Small intestine (tissue), 7 donors: ENCODE measurements around the gene GANC. TPM values are rescaled to one million over a fixed set of nuclear protein-coding genes. Genes with fewer than 3 reads are reported as not detected.
"Not testable (repeated sequence)": the region's sequence is repeated elsewhere in the genome, so short reads cannot be mapped to it uniquely, and the experiment has no call there.

Source experiments
- DNase-seq, 2 donors: peaks; one replicate each; pipeline versions ENCODE4 v3.0.0 to v3.0.0-alpha.2; 2013
- FAIRE-seq: peaks from 2 replicates; lab custom pipeline; 2012; peaks lifted over from hg19 to GRCh38; lab: Jason Lieb, UNC
- H3K27ac ChIP-seq, 3 donors: one replicate each; pipeline ENCODE4 v1.5.1; 2013; ENCODE audit warnings: low read length in 2 of 3, mild to moderate bottlenecking in 2 of 3, control low read depth in 1 of 3, inconsistent platforms in 1 of 3, low read depth in 1 of 3, moderate library complexity in 1 of 3
- H3K27me3 ChIP-seq, 3 donors: one replicate each; pipeline ENCODE4 v1.6.1; 2013; ENCODE audit warnings: low read length in 3 of 3, inconsistent platforms in 1 of 3; ENCODE audit not compliant: control insufficient read depth in 3 of 3, insufficient read depth in 3 of 3
- H3K36me3 ChIP-seq, 3 donors: one replicate each; pipeline ENCODE4 v1.6.1; 2013; ENCODE audit warnings: low read length in 3 of 3, inconsistent platforms in 1 of 3, low read depth in 1 of 3, mild to moderate bottlenecking in 1 of 3, moderate library complexity in 1 of 3; ENCODE audit not compliant: control insufficient read depth in 3 of 3, insufficient read depth in 2 of 3
- H3K4me1 ChIP-seq, 3 donors: one replicate each; pipeline ENCODE4 v1.6.1; 2013; ENCODE audit warnings: low read length in 2 of 3, inconsistent platforms in 1 of 3, low read depth in 1 of 3, mild to moderate bottlenecking in 1 of 3, moderate library complexity in 1 of 3; ENCODE audit not compliant: control insufficient read depth in 3 of 3, insufficient read depth in 2 of 3
- H3K4me3 ChIP-seq, 3 donors: one replicate each; pipeline ENCODE4 v1.5.1; 2013; ENCODE audit warnings: low read length in 3 of 3, control low read depth in 1 of 3, inconsistent platforms in 1 of 3, low read depth in 1 of 3, mild to moderate bottlenecking in 1 of 3, moderate library complexity in 1 of 3
- H3K9me3 ChIP-seq, 2 donors: one replicate each; pipeline ENCODE4 v1.6.1; 2013; ENCODE audit warnings: low read depth in 1 of 2, low read length in 1 of 2; ENCODE audit not compliant: control insufficient read depth in 2 of 2, insufficient read depth in 1 of 2
- WGBS, 3 donors: extraction: QIAGEN DNeasy Blood & Tissue Kit; methylation state at CpG; one replicate each; pipeline ENCODE4 v1.1.7; 2013; 5-methylcytosine and 5-hydroxymethylcytosine counted together
- polyA plus RNA-seq, 4 donors: library from polyadenylated mRNA; stranded (reverse) in 3 of 4; unstranded in 1 of 4; fragments of 200-250 nt in 3 of 4; fragments of 120-200 nt in 1 of 4; gene quantifications; one replicate each; pipeline versions ENCODE4 v1.2.1 to v1.2.3, GENCODE V29; 2013
- donor health status: healthy with polysubstance abuse.
- donor health status: control.
- donor health status: control.
- donor health status: Bipolar disorder and iron deficiency.
- donor health status: healthy.

Gene GANC
- polyA plus RNA-seq, 4 donors = 5.1 to 25.8 (median 11.1) TPM

DNA sequence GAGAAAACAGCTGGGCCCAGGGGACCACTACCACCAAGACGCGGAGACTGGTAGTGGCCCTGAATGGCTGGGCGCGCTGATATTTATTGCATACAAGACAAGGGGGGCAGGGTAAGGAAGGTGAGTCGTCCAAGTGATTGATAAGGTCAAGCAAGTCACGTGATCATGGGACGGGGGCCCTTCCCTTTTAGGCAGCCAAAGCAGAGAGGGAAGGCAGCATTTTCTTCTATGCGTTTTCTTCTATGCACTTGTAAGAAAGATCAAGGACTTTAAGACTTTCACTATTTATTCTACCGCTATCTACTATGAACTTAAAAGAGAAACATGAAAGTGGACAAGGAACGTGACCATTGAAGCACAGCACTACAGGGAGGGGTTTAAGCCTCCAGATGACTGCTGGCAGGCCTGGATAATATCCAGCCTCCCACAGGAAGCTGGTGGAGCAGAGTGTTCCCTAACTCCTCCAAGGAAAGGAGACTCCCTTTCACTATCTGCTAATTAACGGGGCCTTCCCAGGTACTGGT lies 43.3 kb downstream of the GANC start:
- H3K9me3 ChIP-seq, FAIRE-seq, DNase-seq, H3K4me1 ChIP-seq, H3K27me3 ChIP-seq, H3K4me3 ChIP-seq, H3K27ac ChIP-seq, H3K36me3 ChIP-seq: not testable (repeated sequence)
- WGBS, 3 donors = 69 to 74% (median 74%) methylated on average over 11 of the region's 11 CpGs

DNA sequence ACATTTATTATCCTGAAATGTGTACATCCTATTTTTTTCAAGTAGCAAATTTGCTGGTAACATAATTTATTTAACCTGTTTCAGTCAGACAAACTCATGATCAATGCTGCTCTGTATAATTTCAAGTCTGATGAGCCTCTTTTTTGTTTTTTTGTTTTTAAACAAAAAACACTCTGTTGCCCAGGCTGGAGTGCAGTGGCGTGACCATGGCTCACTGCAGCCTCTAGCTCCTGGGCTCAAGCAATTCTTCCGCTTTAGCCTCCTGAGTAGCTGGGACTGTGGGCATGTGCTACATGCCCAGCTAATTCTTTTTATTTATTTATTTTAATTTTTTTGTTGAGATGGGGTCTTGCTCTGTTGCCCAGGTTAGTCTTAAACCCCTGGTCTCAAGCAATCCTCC lies 46.2 kb downstream of the GANC start:
- Histone ChIP-seq H3K4me1 (no peaks in the 10 kb centered on the region), H3K9me3 (no peaks in the 10 kb centered on the region), H3K36me3 (peaks cover 3 to 9% (median 5%) of the 10 kb centered on the region in 3 donors), H3K27ac (no peak overlapping the region), H3K27me3 (no peaks in the 10 kb centered on the region), H3K4me3 (no peak overlapping the region)
- WGBS, 3 donors = 97 to 100% (median 98%) methylated on average over 2 of the region's 2 CpGs
- DNase-seq (no peak), FAIRE-seq (no peak)

DNA sequence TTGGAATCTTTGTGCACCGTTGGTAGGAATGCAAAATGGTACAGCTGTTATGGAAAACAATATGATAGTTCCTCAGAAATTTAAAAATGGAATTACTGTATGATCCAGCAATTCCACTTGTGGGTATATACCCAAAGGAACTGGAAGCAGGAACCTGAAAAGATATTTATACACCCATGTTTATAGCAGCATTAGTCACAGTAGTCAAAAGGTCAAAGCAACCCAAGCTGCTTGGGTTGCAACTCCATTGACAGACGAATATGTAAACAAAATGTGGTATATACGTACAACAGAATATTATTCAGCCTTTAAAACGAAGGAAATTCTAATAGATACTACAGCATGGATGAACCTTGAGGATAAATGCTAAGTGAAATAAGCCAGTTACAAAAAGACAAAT lies 51.3 kb downstream of the GANC start:
- WGBS, 3 donors = 60 to 78% (median 72%) methylated on average over 4 of the region's 4 CpGs
- H3K36me3 ChIP-seq = peaks cover 5 to 10% (median 9%) of the 10 kb centered on the region in 3 donors
- H3K4me1 ChIP-seq = no peaks in the 10 kb centered on the region
- H3K9me3 ChIP-seq = no peaks in the 10 kb centered on the region
- peak in 1 of 2 donors; percentile 51 for DNase-seq
- no peaks in the 10 kb centered on the region for H3K27me3 ChIP-seq
- no peak overlapping the region for H3K27ac ChIP-seq
- no peak overlapping the region for H3K4me3 ChIP-seq
- FAIRE-seq = no peak

DNA sequence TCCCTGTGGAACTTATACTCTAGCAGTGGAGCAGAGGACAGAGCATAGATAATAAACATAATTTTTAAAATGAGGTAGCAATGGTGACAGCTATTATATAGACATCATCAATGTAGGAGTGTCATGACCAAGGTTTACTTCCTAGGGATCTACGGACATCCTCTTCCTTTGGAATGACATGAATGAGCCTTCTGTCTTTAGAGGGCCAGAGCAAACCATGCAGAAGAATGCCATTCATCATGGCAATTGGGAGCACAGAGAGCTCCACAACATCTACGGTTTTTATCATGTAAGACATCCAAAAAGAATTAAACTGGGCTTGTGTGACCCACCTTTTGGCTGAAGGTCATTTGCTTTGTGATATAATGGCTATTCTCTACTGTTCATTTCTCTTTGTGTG lies 56.2 kb downstream of the GANC start:
- no peaks in the 10 kb centered on the region for H3K9me3 ChIP-seq
- H3K4me3 ChIP-seq = no peak overlapping the region
- H3K4me1 ChIP-seq = no peaks in the 10 kb centered on the region
- WGBS, 3 donors = 85 to 98% (median 96%) methylated on average over 2 of the region's 2 CpGs
- DNase-seq = no peak
- H3K27me3 ChIP-seq = no peaks in the 10 kb centered on the region
- H3K27ac ChIP-seq = no peak overlapping the region
- FAIRE-seq = no peak
- peaks cover 2 to 9% (median 8%) of the 10 kb centered on the region in 3 donors for H3K36me3 ChIP-seq

DNA sequence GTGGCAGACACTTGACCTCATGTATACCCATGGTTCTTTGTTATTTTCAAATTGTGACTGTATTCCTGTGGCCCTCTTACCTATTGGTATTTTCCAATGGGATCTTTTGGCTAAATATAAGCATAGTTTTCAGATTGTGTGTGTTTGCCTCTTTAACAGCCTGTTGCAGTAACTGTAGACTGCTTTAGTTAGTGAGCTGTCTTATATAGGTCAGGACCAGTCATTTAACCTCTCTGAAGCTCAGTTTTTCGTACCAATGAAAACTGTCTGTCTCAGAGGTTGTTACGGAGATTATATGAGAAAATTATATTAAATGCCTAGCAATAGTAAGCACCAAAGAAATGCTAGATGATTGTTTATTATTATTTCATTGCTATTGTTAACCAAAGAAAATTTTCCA lies 57.0 kb downstream of the GANC start:
- Histone ChIP-seq H3K27ac (no peak overlapping the region), H3K27me3 (no peaks in the 10 kb centered on the region), H3K36me3 (peaks cover 2 to 10% (median 9%) of the 10 kb centered on the region in 3 donors), H3K4me1 (no peaks in the 10 kb centered on the region), H3K4me3 (no peak overlapping the region), H3K9me3 (peaks cover 0 to 1% of the 10 kb centered on the region in 2 donors)
- WGBS, 3 donors = 90 to 99% (median 96%) methylated on average over 2 of the region's 2 CpGs
- DNase-seq (no peak), FAIRE-seq (no peak)

DNA sequence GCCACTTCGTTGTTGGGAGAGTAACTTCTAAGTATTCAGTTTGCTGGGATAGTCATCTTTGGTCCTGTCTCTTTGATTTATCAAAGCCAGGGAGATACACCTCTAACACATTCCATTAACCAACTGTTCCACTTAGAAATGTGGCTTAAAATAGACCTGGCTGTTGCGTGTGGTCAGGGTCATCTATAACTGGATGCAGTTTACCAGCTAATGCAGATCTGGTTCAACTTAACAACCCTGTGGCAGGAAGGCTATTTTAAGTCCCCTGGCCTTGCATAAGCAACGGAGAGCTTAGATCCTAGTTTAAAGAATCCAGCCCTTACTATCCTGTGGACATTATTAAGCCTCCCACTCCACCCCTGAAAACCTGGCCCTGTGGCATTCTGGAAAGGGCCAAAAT lies 58.2 kb downstream of the GANC start:
- Histone ChIP-seq H3K4me3 (no peak overlapping the region), H3K27me3 (no peaks in the 10 kb centered on the region), H3K27ac (no peak overlapping the region), H3K36me3 (peaks cover 2 to 9% (median 7%) of the 10 kb centered on the region in 3 donors), H3K4me1 (no peaks in the 10 kb centered on the region), H3K9me3 (peaks cover 0 to 2% of the 10 kb centered on the region in 2 donors)
- DNase-seq = no peak
- FAIRE-seq = no peak
- 85 to 95% (median 91%) methylated on average over 3 of the region's 3 CpGs for WGBS, 3 donors

DNA sequence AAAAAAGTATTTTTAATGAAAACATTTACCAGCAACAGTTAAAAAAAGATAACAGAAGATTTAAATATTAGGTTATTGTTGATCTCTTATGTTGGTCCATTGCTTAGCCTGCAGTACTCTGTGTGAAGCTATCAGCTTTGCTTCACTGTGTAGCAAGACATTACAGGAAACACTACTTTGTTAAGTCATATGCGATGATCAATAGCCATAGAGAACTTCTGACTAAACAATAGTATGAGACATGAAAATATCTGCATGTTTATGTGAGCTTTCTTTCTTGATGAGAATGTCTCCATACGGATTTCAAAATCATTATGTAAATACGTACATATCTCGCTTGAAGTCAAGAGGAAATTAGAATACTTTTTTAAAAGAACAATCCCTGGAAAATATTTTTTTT lies 59.3 kb downstream of the GANC start:
- H3K27me3 ChIP-seq = no peaks in the 10 kb centered on the region
- H3K4me1 ChIP-seq = no peaks in the 10 kb centered on the region
- DNase-seq (no peak), FAIRE-seq (no peak)
- H3K27ac ChIP-seq = no peak overlapping the region
- H3K36me3 ChIP-seq = peaks cover 0 to 7% (median 6%) of the 10 kb centered on the region in 3 donors
- H3K9me3 ChIP-seq = peaks cover 0 to 2% of the 10 kb centered on the region in 2 donors
- WGBS, 3 donors = 94 to 95% (median 94%) methylated on average over 4 of the region's 4 CpGs
- H3K4me3 ChIP-seq = no peak overlapping the region

DNA sequence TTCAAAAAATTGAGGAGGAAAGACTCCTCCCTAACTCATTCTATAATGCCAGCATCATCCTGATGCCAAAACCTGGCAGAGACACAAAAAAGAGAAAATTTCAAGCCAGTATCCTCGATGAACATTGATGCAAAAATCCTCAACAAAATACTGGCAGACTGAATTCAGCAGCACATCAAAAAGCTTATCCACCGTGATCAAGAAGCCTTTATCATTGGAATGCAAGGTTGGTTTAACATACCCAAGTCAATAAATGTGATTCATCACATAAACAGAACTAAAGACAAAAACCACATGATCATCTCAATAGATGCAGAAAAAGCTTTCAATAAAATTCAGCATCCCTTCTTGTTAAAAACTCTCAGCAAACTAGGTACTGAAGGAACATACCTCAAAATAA lies 62.1 kb downstream of the GANC start:
- peaks cover 0 to 2% of the 10 kb centered on the region in 2 donors for H3K9me3 ChIP-seq
- WGBS, 3 donors = 97 to 100% (median 98%) methylated on average over 2 of the region's 2 CpGs
- H3K27me3 ChIP-seq = no peaks in the 10 kb centered on the region
- no peaks in the 10 kb centered on the region for H3K4me1 ChIP-seq
- FAIRE-seq (no peak), DNase-seq (no peak)
- peaks cover 0 to 10% (median 6%) of the 10 kb centered on the region in 3 donors for H3K36me3 ChIP-seq
- H3K4me3 ChIP-seq = no peak overlapping the region
- no peak overlapping the region for H3K27ac ChIP-seq

DNA sequence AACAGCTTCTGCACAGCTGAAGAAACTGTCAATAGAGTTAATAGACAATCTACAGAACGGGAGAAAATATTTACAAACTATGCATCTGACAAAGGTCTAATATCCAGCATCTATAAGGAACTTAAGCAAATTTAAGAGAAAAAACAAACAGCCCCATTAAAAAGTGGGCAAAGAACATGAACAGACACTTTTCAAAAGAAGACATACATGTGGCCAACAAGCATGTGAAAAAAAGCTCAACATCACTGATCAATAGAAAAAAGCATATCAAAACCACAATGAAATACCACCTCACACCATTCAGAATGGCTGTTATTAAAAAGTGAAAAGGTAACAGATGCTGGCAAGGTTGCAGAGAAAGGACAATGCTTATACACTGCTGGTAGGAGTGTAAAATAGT lies 63.6 kb downstream of the GANC start:
- H3K4me1 ChIP-seq, DNase-seq, H3K27ac ChIP-seq, H3K27me3 ChIP-seq, H3K4me3 ChIP-seq, H3K36me3 ChIP-seq, H3K9me3 ChIP-seq, FAIRE-seq: not testable (repeated sequence)
- WGBS, 3 donors = 95 to 100% (median 100%) methylated on average over 1 of the region's 1 CpG
